ENCODE data around the gene CAMKK2.
"Not testable (repeated sequence)": the region's sequence is repeated elsewhere in the genome, so short reads cannot be mapped to it uniquely, and the experiment has no call there.

The CAMKK2 gene

GRCh38 chr12:121219353-121219986 is 77.0 kb downstream of the CAMKK2 start:
- DNase-seq: no peak

- DNase-seq: no peak
Measured at GRCh38 chr12:121218588-121219352, 77.7 kb downstream of the CAMKK2 start.

GRCh38 chr12:121217761-121218160 is 78.7 kb downstream of the CAMKK2 start:
- DNase-seq: no peak

- DNase-seq: no peak
Measured at GRCh38 chr12:121217063-121217462, 79.4 kb downstream of the CAMKK2 start.

GRCh38 chr12:121216102-121216501 is 80.4 kb downstream of the CAMKK2 start:
- DNase-seq: no peak

GRCh38 chr12:121214855-121215745 is 81.4 kb downstream of the CAMKK2 start:
- no peak for DNase-seq

- no peak for DNase-seq
Measured at GRCh38 chr12:121214166-121214777, 82.2 kb downstream of the CAMKK2 start.

- DNase-seq: no peak
Measured at GRCh38 chr12:121212875-121213274, 83.6 kb downstream of the CAMKK2 start.

GRCh38 chr12:121209624-121210572 is 86.6 kb downstream of the CAMKK2 start, which contains the start of gene P2RX4:
P2RX4 (plus strand) TSS chr12:121210129; CDS start chr12:121210165, 36 bp downstream.
- peak; percentile 81 for DNase-seq

- no peak for DNase-seq
Measured at GRCh38 chr12:121209221-121209620, 87.3 kb downstream of the CAMKK2 start.

GRCh38 chr12:121208571-121208970 is 87.9 kb downstream of the CAMKK2 start:
- not testable (repeated sequence) for DNase-seq

GRCh38 chr12:121205491-121205890 is 91.0 kb downstream of the CAMKK2 start:
- DNase-seq: no peak

GRCh38 chr12:121203482-121203881 is 93.0 kb downstream of the CAMKK2 start:
- no peak for DNase-seq

- DNase-seq: no peak
Measured at GRCh38 chr12:121202407-121203355, 93.8 kb downstream of the CAMKK2 start.

- not testable (repeated sequence) for DNase-seq
Measured at GRCh38 chr12:121201140-121201539, 95.4 kb downstream of the CAMKK2 start.

- no peak for DNase-seq
Measured at GRCh38 chr12:121198949-121199348, 97.6 kb downstream of the CAMKK2 start.

- DNase-seq: no peak
Measured at GRCh38 chr12:121196902-121197301, 99.6 kb downstream of the CAMKK2 start.

GRCh38 chr12:121191151-121191550 is 105.4 kb downstream of the CAMKK2 start:
- no peak for DNase-seq

GRCh38 chr12:121190523-121191031 is 105.9 kb downstream of the CAMKK2 start:
- DNase-seq: no peak

- DNase-seq: no peak
Measured at GRCh38 chr12:121189619-121190155, 106.8 kb downstream of the CAMKK2 start.

All from effector CD4-positive, alpha-beta T cell (primary cell).